Endothelial cell of umbilical vein (primary cell): Measurements from ENCODE around the gene TMEM18. TPM values are rescaled to one million over a fixed set of nuclear protein-coding genes. Genes with fewer than 3 reads are reported as not detected.

Experiments
- BruUV-seq: library from RNA; stranded (reverse); fragments of 400-500 nt; replicated peaks from 2 replicates; lab custom pipeline; 2021; lab: Mats Ljungman, UMichigan
- CTCF ChIA-PET: fragments of 300-600, 350-600 bp; sonication (Branson Sonifier 250); formaldehyde crosslinking; loops from one replicate; lab custom pipeline; 2021; ENCODE audit warnings: antibody characterized with exemption, inconsistent platforms; lab: Charles Lee
- POLR2A ChIA-PET: fragments of 300-600, 350-600 bp; sonication (Branson Sonifier 250); formaldehyde crosslinking; loops from one replicate; lab custom pipeline; 2021; ENCODE audit warnings: antibody characterized with exemption, inconsistent platforms; lab: Charles Lee
- DNase-seq: peaks from one replicate; pipeline ENCODE4 v3.0.0-alpha.2; 2011; ENCODE audit warnings: low read depth, low spot score
- FAIRE-seq: peaks from 2 replicates; lab custom pipeline; 2011; peaks lifted over from hg19 to GRCh38; lab: Jason Lieb, UNC
- H2AFZ ChIP-seq: 2 replicates; pipeline ENCODE4 v1.6.0; 2012; ENCODE audit warnings: low read depth, low read length, control low read depth, inconsistent platforms
- H3K27ac ChIP-seq: 2 replicates; pipeline ENCODE4 v1.5.1; 2011; ENCODE audit warnings: low read depth, mild to moderate bottlenecking, control low read depth, low read length, moderate library complexity; ENCODE audit not compliant: insufficient read depth
- H3K27me3 ChIP-seq, 2 experiments: 2 replicates each; pipeline versions ENCODE4 v1.6.0 to v1.6.1; 2011; ENCODE audit warnings: low read length in 2 of 2, mixed read lengths in 1 of 2; ENCODE audit not compliant: control insufficient read depth in 2 of 2, insufficient read depth in 2 of 2
- H3K36me3 ChIP-seq, 2 experiments: 2 replicates in 1 of 2; 3 replicates in 1 of 2; pipeline ENCODE4 v1.5.1; 2011; ENCODE audit warnings: low read length in 2 of 2, mild to moderate bottlenecking in 1 of 2, moderate library complexity in 1 of 2; ENCODE audit not compliant: control insufficient read depth in 2 of 2, insufficient read depth in 2 of 2; ENCODE audit errors: extremely low read depth in 1 of 2
- H3K4me1 ChIP-seq: 3 replicates; pipeline ENCODE4 v1.5.1; 2011; ENCODE audit warnings: mild to moderate bottlenecking, low read length; ENCODE audit not compliant: control insufficient read depth, insufficient read depth; ENCODE audit errors: extremely low read depth
- H3K4me2 ChIP-seq: 2 replicates; pipeline ENCODE4 v1.6.1; 2011; ENCODE audit warnings: low read length, control low read depth, mixed read lengths; ENCODE audit not compliant: insufficient read depth
- H3K4me3 ChIP-seq, 3 experiments: fragments of 200-600 bp in 1 of 3; sonication (generic), shearing (Covaris generic) in 1 of 3; replicated peaks in 1 of 3; 2 replicates each; pipeline ENCODE4 v1.5.1; 2011 to 2016; ENCODE audit warnings: control low read depth in 3 of 3, low read length in 3 of 3, mild to moderate bottlenecking in 2 of 3, inconsistent platforms in 1 of 3, low read depth in 1 of 3, moderate library complexity in 1 of 3; ENCODE audit not compliant: insufficient read depth in 1 of 3
- H3K79me2 ChIP-seq: 2 replicates; pipeline ENCODE4 v1.6.0; 2012; ENCODE audit warnings: low read length, inconsistent platforms; ENCODE audit not compliant: control insufficient read depth, insufficient read depth
- H3K9ac ChIP-seq: replicated peaks from 2 replicates; pipeline ENCODE3; 2011; ENCODE audit warnings: low read length, control low read depth; ENCODE audit not compliant: insufficient read depth; ENCODE audit errors: extremely low read depth
- H3K9me1 ChIP-seq: replicated peaks from 3 replicates; pipeline ENCODE4 v1.6.0; 2011; ENCODE audit warnings: mild to moderate bottlenecking, low read length; ENCODE audit not compliant: control insufficient read depth, insufficient read depth; ENCODE audit errors: extremely low read depth
- H3K9me3 ChIP-seq: replicated peaks from 2 replicates; pipeline ENCODE4 v1.5.1; 2012; ENCODE audit warnings: low read length, inconsistent platforms; ENCODE audit not compliant: control insufficient read depth, insufficient read depth
- H4K20me1 ChIP-seq: replicated peaks from 2 replicates; pipeline ENCODE3; 2011; ENCODE audit warnings: mild to moderate bottlenecking, low read length; ENCODE audit not compliant: control insufficient read depth, insufficient read depth; ENCODE audit errors: extremely low read depth
- FOS ChIP-seq: IDR thresholded peaks from 2 replicates; pipeline ENCODE4 v1.6.1; 2011; ENCODE audit warnings: mild to moderate bottlenecking, low read length, moderate library complexity, borderline replicate concordance; ENCODE audit not compliant: insufficient read depth
- GATA2 ChIP-seq: IDR thresholded peaks from 2 replicates; pipeline ENCODE4 v1.7.0; 2011; ENCODE audit warnings: low read depth, mild to moderate bottlenecking, moderate library complexity, mixed read lengths, low read length; ENCODE audit not compliant: insufficient read length, insufficient read depth
- JUN ChIP-seq: IDR thresholded peaks from 2 replicates; pipeline ENCODE4 v1.6.1; 2011; ENCODE audit warnings: borderline replicate concordance, low read depth; ENCODE audit not compliant: insufficient read length, insufficient read depth
- MYC ChIP-seq: IDR thresholded peaks from one replicate; pipeline ENCODE4 v1.6.1; 2011; ENCODE audit warnings: mild to moderate bottlenecking, low read depth, low read length
- POLR2AphosphoS5 ChIP-seq: IDR thresholded peaks from 2 replicates; pipeline ENCODE4 v1.6.1; 2012; ENCODE audit warnings: low read depth, mild to moderate bottlenecking, control low read depth, low read length, moderate library complexity; ENCODE audit not compliant: insufficient read depth
- dilution Hi-C: fragments of 300-500 bp; cut with MboI; formaldehyde crosslinking; loops from one replicate; pipeline ENCODE4 v1.15.0; 2019; ENCODE audit warnings: low sequenced_read_pairs; ENCODE audit not compliant: extremely low pct_ligation_motif_present
- intact Hi-C: fragments of 100-400 bp; cut with micrococcal nuclease; formaldehyde crosslinking; loops from one replicate; pipeline ENCODE4 v1.10.0; 2022
- polyA plus RNA-seq, 4 experiments: library from polyadenylated mRNA; depleted of rRNA in 3 of 4; stranded (reverse) in 3 of 4; unstranded in 1 of 4; fragments of >200 nt; gene quantifications; 2 replicates each; pipeline versions ENCODE4 v1.2.1 to v1.2.3, GENCODE V29; 2011 to 2012; ENCODE audit warnings: missing spikeins in 1 of 4
- total RNA-seq: library from RNA; stranded (reverse); gene quantifications from 2 replicates; pipeline ENCODE4 v1.2.3, GENCODE V29; 2021
- TF ChIP-seq, protein P1 (sequence below): IDR thresholded peaks from 2 replicates; pipeline ENCODE4 v1.6.1; 2011; ENCODE audit not compliant: insufficient read depth, insufficient read length
- TF ChIP-seq, protein P2 (sequence below), 2 donors: IDR thresholded peaks; 1 replicate in 1 of 2; 2 replicates in 1 of 2; pipeline ENCODE4 v1.5.1; 2011; ENCODE audit warnings: low read length in 2 of 2, mild to moderate bottlenecking in 2 of 2, moderate library complexity in 2 of 2, control low read depth in 1 of 2, inconsistent platforms in 1 of 2, low read depth in 1 of 2; ENCODE audit not compliant: insufficient read depth in 1 of 2; ENCODE audit errors: extremely low read depth in 1 of 2

TMEM18 gene
- total and polyA plus RNA-seq, 2 donors (not counting 3 experiments of a cell fraction or from before 2014, with no cell fraction given): 19.1 to 23.1 TPM

GRCh38 chr2:691821-692761 lies 14.9 kb upstream of the TMEM18 start:
- Histone ChIP-seq H3K36me3 (no peaks in the 10 kb centered on the region), H3K4me1 (no peaks in the 10 kb centered on the region), H3K9me3 (no peaks in the 10 kb centered on the region), H3K4me3 (no peak overlapping the region), H3K9ac (no peak overlapping the region), H3K27me3 (no peaks in the 10 kb centered on the region), H2AFZ (no peak overlapping the region), H3K79me2 (no peaks in the 10 kb centered on the region), H3K9me1 (no peaks in the 10 kb centered on the region), H3K27ac (no peak overlapping the region), H4K20me1 (no peaks in the 10 kb centered on the region), H3K4me2 (no peak overlapping the region)
- FAIRE-seq (no peak), DNase-seq (no peak)
- TF ChIP-seq MYC: no peak
- CTCF ChIA-PET: no interaction called here
- no TSS peak for BruUV-seq
- dilution Hi-C loops: no loop called here
- intact Hi-C loops: no loop called here
- POLR2A ChIA-PET: no interaction called here

DNA sequence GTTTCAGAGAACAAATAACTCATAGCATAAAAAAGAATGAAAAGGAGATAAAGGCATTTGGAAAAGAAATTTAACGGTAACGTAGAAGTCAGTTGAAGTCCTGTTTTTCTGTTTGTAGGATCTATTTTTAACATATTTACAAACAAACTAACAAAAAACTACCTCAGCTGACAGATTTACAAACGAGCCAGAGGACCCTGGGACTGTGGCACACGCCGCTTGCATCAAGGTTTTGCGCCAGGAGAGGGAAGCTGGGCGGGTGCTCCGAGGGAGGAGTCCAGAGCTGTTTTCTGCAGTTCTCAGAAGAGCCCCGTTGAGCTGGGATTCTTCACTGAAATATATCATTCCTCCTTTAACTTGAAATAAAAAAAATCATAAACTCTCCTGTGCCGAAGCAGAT lies 13.6 kb upstream of the TMEM18 start:
- DNase-seq (no peak), FAIRE-seq (no peak)
- H3K4me2 ChIP-seq: no peak overlapping the region
- intact Hi-C loops: no loop called here
- no TSS peak for BruUV-seq
- no peaks in the 10 kb centered on the region for H3K9me3 ChIP-seq
- H3K27me3 ChIP-seq: no peaks in the 10 kb centered on the region
- no peak overlapping the region for H3K4me3 ChIP-seq
- H4K20me1 ChIP-seq: no peaks in the 10 kb centered on the region
- POLR2A ChIA-PET: no interaction called here
- H3K9ac ChIP-seq: no peak overlapping the region
- H3K79me2 ChIP-seq: no peaks in the 10 kb centered on the region
- CTCF ChIA-PET: no interaction called here
- H3K27ac ChIP-seq: no peak overlapping the region
- dilution Hi-C loops: no loop called here
- no peak for TF ChIP-seq JUN
- no peak for TF ChIP-seq POLR2AphosphoS5
- no peak for TF ChIP-seq GATA2
- no peak for TF ChIP-seq FOS
- TF ChIP-seq, protein P1, sequence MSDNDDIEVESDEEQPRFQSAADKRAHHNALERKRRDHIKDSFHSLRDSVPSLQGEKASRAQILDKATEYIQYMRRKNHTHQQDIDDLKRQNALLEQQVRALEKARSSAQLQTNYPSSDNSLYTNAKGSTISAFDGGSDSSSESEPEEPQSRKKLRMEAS: no peak
- TF ChIP-seq, protein P2, sequence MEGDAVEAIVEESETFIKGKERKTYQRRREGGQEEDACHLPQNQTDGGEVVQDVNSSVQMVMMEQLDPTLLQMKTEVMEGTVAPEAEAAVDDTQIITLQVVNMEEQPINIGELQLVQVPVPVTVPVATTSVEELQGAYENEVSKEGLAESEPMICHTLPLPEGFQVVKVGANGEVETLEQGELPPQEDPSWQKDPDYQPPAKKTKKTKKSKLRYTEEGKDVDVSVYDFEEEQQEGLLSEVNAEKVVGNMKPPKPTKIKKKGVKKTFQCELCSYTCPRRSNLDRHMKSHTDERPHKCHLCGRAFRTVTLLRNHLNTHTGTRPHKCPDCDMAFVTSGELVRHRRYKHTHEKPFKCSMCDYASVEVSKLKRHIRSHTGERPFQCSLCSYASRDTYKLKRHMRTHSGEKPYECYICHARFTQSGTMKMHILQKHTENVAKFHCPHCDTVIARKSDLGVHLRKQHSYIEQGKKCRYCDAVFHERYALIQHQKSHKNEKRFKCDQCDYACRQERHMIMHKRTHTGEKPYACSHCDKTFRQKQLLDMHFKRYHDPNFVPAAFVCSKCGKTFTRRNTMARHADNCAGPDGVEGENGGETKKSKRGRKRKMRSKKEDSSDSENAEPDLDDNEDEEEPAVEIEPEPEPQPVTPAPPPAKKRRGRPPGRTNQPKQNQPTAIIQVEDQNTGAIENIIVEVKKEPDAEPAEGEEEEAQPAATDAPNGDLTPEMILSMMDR (IDR thresholded peaks at IDR 0.05; ENCODE audit: extremely low read depth in 1 of 2, insufficient read depth in 1 of 2, low read depth in 1 of 2, low read length in 2 of 2): no peak
- TF ChIP-seq MYC: no peak
- H3K9me1 ChIP-seq: no peaks in the 10 kb centered on the region
- no peaks in the 10 kb centered on the region for H3K36me3 ChIP-seq
- H2AFZ ChIP-seq: no peak overlapping the region
- no peaks in the 10 kb centered on the region for H3K4me1 ChIP-seq
